ENCODE data around the gene C12orf76. TPM values are rescaled to one million over a fixed set of nuclear protein-coding genes. Genes with fewer than 3 reads are reported as not detected.

The C12orf76 gene
- total RNA-seq, 1 experiment from 2014 or later = 9.7 TPM

DNA sequence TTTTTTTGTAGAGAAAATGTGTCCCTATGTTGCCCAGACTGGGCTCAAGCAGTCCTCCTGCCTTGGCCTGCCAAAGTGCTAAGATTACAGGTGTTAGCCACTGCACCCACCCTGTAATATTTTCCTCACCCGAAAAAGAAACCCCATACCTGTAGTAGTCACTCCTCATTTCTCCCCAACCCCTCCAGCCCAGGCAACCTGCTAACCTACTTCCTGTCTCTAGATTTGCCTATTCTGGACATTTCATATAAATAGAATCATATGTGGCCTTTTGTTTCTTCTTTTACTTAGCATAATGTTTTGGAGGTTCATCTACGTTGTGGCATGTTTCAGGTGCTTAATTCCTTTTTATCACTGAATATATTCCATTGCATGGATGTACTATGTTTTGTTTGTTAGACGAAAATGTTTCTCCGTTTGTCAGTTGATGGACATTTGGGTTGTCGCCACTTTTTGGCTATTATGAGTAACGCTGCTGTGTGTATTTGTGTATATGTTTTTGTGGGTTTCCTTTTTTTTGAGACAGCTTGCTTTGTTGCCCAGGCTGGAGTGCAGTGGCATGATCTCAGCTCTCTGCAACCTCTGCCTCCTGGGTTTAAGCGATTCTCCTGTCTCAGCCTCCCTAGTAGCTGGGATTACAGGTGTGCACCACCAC lies 42.9 kb downstream of the C12orf76 start:
- Histone ChIP-seq H3K14ac (ENCODE audit: insufficient read depth, low read length) (no peak overlapping the region), H3K23me2 (ENCODE audit: insufficient read length, low read depth, low read length, poor library complexity, severe bottlenecking) (no peaks in the 10 kb centered on the region), H3K4me2 (ENCODE audit: insufficient read depth, insufficient read length, low read length) (no peak overlapping the region), H4K91ac (ENCODE audit: insufficient read length, low read depth, low read length) (no peak overlapping the region), H3K27ac (ENCODE audit: insufficient read length, low read depth, low read length) (no peak overlapping the region), H2BK15ac (ENCODE audit: low read depth, low read length) (no peak overlapping the region), H3K4ac (ENCODE audit: low read depth, low read length) (no peak overlapping the region), H3K18ac (ENCODE audit: insufficient read length, low read depth, low read length) (no peak overlapping the region), H3K4me1 (ENCODE audit: insufficient read depth, low read length) (no peaks in the 10 kb centered on the region), H3T11ph (ENCODE audit: low read length) (no peak overlapping the region), H3K27me3 (ENCODE audit: insufficient read depth, low read length) (no peaks in the 10 kb centered on the region), H2BK12ac (ENCODE audit: insufficient read length, low read depth, low read length) (no peak overlapping the region), H3K56ac (ENCODE audit: insufficient read length, low read depth, low read length) (no peak overlapping the region), H3K79me2 (ENCODE audit: insufficient read depth, low read length) (no peaks in the 10 kb centered on the region; the same call in 1 of the 2 replicates), H3K9ac (ENCODE audit: extremely low read depth, insufficient read length, low read length) (no peak overlapping the region), H4K8ac (replicated peaks; ENCODE audit: insufficient read length, low read depth, low read length) (no peak overlapping the region), H3K9me3 (ENCODE audit: control insufficient read depth, low read depth, low read length) (no peaks in the 10 kb centered on the region), H2BK20ac (ENCODE audit: low read depth, low read length, poor library complexity, severe bottlenecking) (no peak overlapping the region), H2BK5ac (ENCODE audit: insufficient read length, low read length) (no peak overlapping the region), H2AFZ (ENCODE audit: low read length) (no peak overlapping the region), H2AK5ac (ENCODE audit: insufficient read length, low read length) (no peak overlapping the region), H4K5ac (ENCODE audit: insufficient read length, low read depth, low read length) (no peak overlapping the region), H3K23ac (ENCODE audit: insufficient read length, low read depth, low read length) (no peak overlapping the region), H2BK120ac (ENCODE audit: low read depth, low read length, poor library complexity, severe bottlenecking) (no peak overlapping the region), H4K20me1 (ENCODE audit: control insufficient read depth, insufficient read depth, insufficient read length) (no peaks in the 10 kb centered on the region), H3K79me1 (ENCODE audit: insufficient read depth, low read depth, low read length, poor library complexity, severe bottlenecking) (no peaks in the 10 kb centered on the region)
- peaks cover 0 to under 1% of the 10 kb centered on the region in 2 experiments; a peak in 3 of 4 replicates for H3K4me1 Mint-ChIP-seq
- DNase-seq = no peak
- H3K4me3 Mint-ChIP-seq = no peak overlapping the region
- WGBS (ENCODE audit: extremely low coverage, insufficient read length, low lambda C conversion rate) = no CpG with 5 or more reads among the region's 7 CpGs
- no peak for TF ChIP-seq CTCF (conservative IDR thresholded peaks at IDR 0.05)
- no peaks in the 10 kb centered on the region; a peak in 1 of 7 replicates for H3K36me3 Mint-ChIP-seq (ENCODE audit: insufficient read depth in 1 of 3, low read depth in 3 of 3)
- no peaks in the 10 kb centered on the region; a peak in 1 of 5 replicates for H3K9me3 Mint-ChIP-seq
- H3K27ac Mint-ChIP-seq = no peak overlapping the region
- H3K27me3 Mint-ChIP-seq (ENCODE audit: low read depth) = peaks cover 4% of the 10 kb centered on the region

Data from H9 (cell line).